MM.1S (cell line): ENCODE measurements around the gene ACSF3.

Experiments used
- DNase-seq: peaks from one replicate; pipeline ENCODE4 v3.0.0-alpha.2; 2015
- H2AFZ ChIP-seq: fragments of 300-600 bp; sonication (generic); 2 replicates; pipeline ENCODE4 v1.6.0; 2016; ENCODE audit warnings: antibody characterized with exemption, low read length
- H3F3A ChIP-seq: fragments of 300-600 bp; sonication (generic); 2 replicates; pipeline ENCODE4 v1.6.1; 2016; ENCODE audit warnings: mild to moderate bottlenecking, antibody characterized with exemption, low read length, moderate library complexity, mixed read lengths; ENCODE audit not compliant: insufficient read depth
- H3K27ac ChIP-seq: fragments of 300-600 bp; sonication (generic); 2 replicates; pipeline ENCODE4 v1.5.1; 2016; ENCODE audit warnings: mild to moderate bottlenecking, low read length
- H3K27me3 ChIP-seq: fragments of 300-600 bp; sonication (generic); replicated peaks from 2 replicates; pipeline ENCODE4 v1.6.0; 2016; ENCODE audit warnings: low read length; ENCODE audit not compliant: insufficient read depth
- H3K36me3 ChIP-seq: fragments of 300-600 bp; sonication (generic); replicated peaks from 2 replicates; pipeline ENCODE4 v1.6.1; 2016; ENCODE audit warnings: mild to moderate bottlenecking, low read length, mixed read lengths; ENCODE audit not compliant: insufficient read depth
- H3K4me1 ChIP-seq: fragments of 300-600 bp; sonication (generic); 2 replicates; pipeline ENCODE4 v1.6.1; 2016; ENCODE audit warnings: low read length, mixed read lengths
- H3K4me2 ChIP-seq: fragments of 300-600 bp; sonication (generic); 2 replicates; pipeline ENCODE4 v1.6.0; 2016; ENCODE audit warnings: low read depth, low read length
- H3K4me3 ChIP-seq: fragments of 300-600 bp; sonication (generic); 2 replicates; pipeline ENCODE4 v1.5.1; 2016; ENCODE audit warnings: low read length, mixed read lengths
- H3K79me2 ChIP-seq: fragments of 300-600 bp; sonication (generic); 2 replicates; pipeline ENCODE4 v1.6.1; 2016; ENCODE audit warnings: mixed run types, low read length, mixed read lengths
- H3K9ac ChIP-seq: fragments of 300-600 bp; sonication (generic); 2 replicates; pipeline ENCODE4 v1.6.1; 2016; ENCODE audit warnings: low read length, mixed read lengths
- H3K9me2 ChIP-seq: fragments of 300-600 bp; sonication (generic); replicated peaks from 2 replicates; pipeline ENCODE4 v1.6.1; 2016; ENCODE audit warnings: mild to moderate bottlenecking, low read length, mixed read lengths; ENCODE audit not compliant: insufficient read depth
- H3K9me3 ChIP-seq: fragments of 300-600 bp; sonication (generic); replicated peaks from 2 replicates; pipeline ENCODE4 v1.6.1; 2016; ENCODE audit warnings: mild to moderate bottlenecking, low read length, mixed read lengths; ENCODE audit not compliant: insufficient read depth
- H4K20me1 ChIP-seq: fragments of 300-600 bp; sonication (generic); 2 replicates; pipeline ENCODE4 v1.6.1; 2016; ENCODE audit warnings: mild to moderate bottlenecking, low read length, moderate library complexity, mixed read lengths; ENCODE audit not compliant: insufficient read depth
- CTCF ChIP-seq: fragments of 300-600 bp; sonication (generic); IDR thresholded peaks from 2 replicates; pipeline ENCODE4 v1.5.1; 2016; ENCODE audit warnings: antibody characterized with exemption, low read length, mixed read lengths
- EZH2 ChIP-seq: fragments of 300-600 bp; sonication (generic); optimal IDR thresholded peaks from 2 replicates; pipeline ENCODE3; 2017; ENCODE audit warnings: low read depth, mild to moderate bottlenecking, antibody characterized with exemption, low read length, mixed read lengths
- EZH2phosphoT487 ChIP-seq: fragments of 300-600 bp; sonication (generic); IDR thresholded peaks from 2 replicates; pipeline ENCODE4 v1.6.1; 2018; ENCODE audit warnings: antibody characterized with exemption, low read length

The ACSF3 gene

GRCh38 chr16:89130448-89130847 lies 36.8 kb downstream of the ACSF3 start:
- no peak for TF ChIP-seq EZH2
- no peak for TF ChIP-seq EZH2phosphoT487
- no peak for TF ChIP-seq CTCF
- H3K9ac ChIP-seq = no peak overlapping the region
- no peak overlapping the region for H2AFZ ChIP-seq
- no peaks in the 10 kb centered on the region for H3K36me3 ChIP-seq
- no peak overlapping the region for H3K4me3 ChIP-seq
- H3F3A ChIP-seq = peaks cover 4% of the 10 kb centered on the region; the same call in 1 of the 2 replicates
- H3K79me2 ChIP-seq = peaks cover 2% of the 10 kb centered on the region; the same call in 1 of the 2 replicates
- H3K9me2 ChIP-seq = no peaks in the 10 kb centered on the region
- H3K27me3 ChIP-seq = no peaks in the 10 kb centered on the region
- DNase-seq = no peak
- H3K4me2 ChIP-seq = no peak overlapping the region
- H3K9me3 ChIP-seq = no peaks in the 10 kb centered on the region
- H3K4me1 ChIP-seq = 0 out of 2 replicates have a peak, but pooled peaks cover 4% of the 10 kb centered on the region
- H4K20me1 ChIP-seq = no peaks in the 10 kb centered on the region
- no peak overlapping the region for H3K27ac ChIP-seq

GRCh38 chr16:89131783-89132182 lies 38.1 kb downstream of the ACSF3 start:
- H2AFZ ChIP-seq = no peak overlapping the region
- H3K9me2 ChIP-seq = no peaks in the 10 kb centered on the region
- no peak overlapping the region for H3K4me3 ChIP-seq
- no peak for TF ChIP-seq CTCF
- no peak for TF ChIP-seq EZH2
- no peak for TF ChIP-seq EZH2phosphoT487
- peaks cover 4% of the 10 kb centered on the region; the same call in 1 of the 2 replicates for H3F3A ChIP-seq
- 0 out of 2 replicates have a peak, but pooled peaks cover 4% of the 10 kb centered on the region for H3K4me1 ChIP-seq
- no peaks in the 10 kb centered on the region for H3K9me3 ChIP-seq
- no peaks in the 10 kb centered on the region for H3K27me3 ChIP-seq
- DNase-seq = no peak
- H4K20me1 ChIP-seq = no peaks in the 10 kb centered on the region
- no peak overlapping the region for H3K27ac ChIP-seq
- no peak overlapping the region for H3K9ac ChIP-seq
- no peaks in the 10 kb centered on the region for H3K36me3 ChIP-seq
- no peak overlapping the region for H3K4me2 ChIP-seq
- peaks cover 2% of the 10 kb centered on the region; the same call in 1 of the 2 replicates for H3K79me2 ChIP-seq

- Histone ChIP-seq H3K79me2 (peaks cover 2% of the 10 kb centered on the region; the same call in 1 of the 2 replicates), H3F3A (no peaks in the 10 kb centered on the region), H3K4me3 (no peak overlapping the region), H3K27me3 (no peaks in the 10 kb centered on the region), H3K4me2 (no peak overlapping the region), H3K9ac (no peak overlapping the region), H3K36me3 (no peaks in the 10 kb centered on the region), H3K4me1 (0 out of 2 replicates have a peak, but pooled peaks cover 4% of the 10 kb centered on the region), H3K9me2 (no peaks in the 10 kb centered on the region), H2AFZ (no peak overlapping the region), H3K9me3 (no peaks in the 10 kb centered on the region), H3K27ac (no peak overlapping the region), H4K20me1 (no peaks in the 10 kb centered on the region)
- DNase-seq = no peak
- TF ChIP-seq CTCF = no peak
Measured at GRCh38 chr16:89132194-89133005, 38.7 kb downstream of the ACSF3 start.
